Upper lobe of left lung (tissue), 4 donors: Measurements from ENCODE around the gene FRMPD4.

Experiments
- CTCF ChIP-seq, 6 experiments: fragments of 450-650 bp in 4 of 6; fragments of 200-600 bp in 2 of 6; sonication (generic) in 2 of 6; IDR thresholded peaks; one replicate each; pipeline ENCODE4 v1.5.1; 2016 to 2019; ENCODE audit warnings: antibody characterized with exemption in 6 of 6
- EP300 ChIP-seq, 4 donors: sonication (generic); formaldehyde crosslinking; IDR thresholded peaks; one replicate each; pipeline ENCODE4 v1.5.1; 2017; ENCODE audit warnings: antibody characterized with exemption in 4 of 4, control low read depth in 2 of 4
- POLR2A ChIP-seq, 4 donors: fragments of 450-650 bp; IDR thresholded peaks; one replicate each; pipeline ENCODE4 v1.5.1; 2016 to 2017; ENCODE audit warnings: antibody characterized with exemption in 4 of 4, mild to moderate bottlenecking in 2 of 4
- POLR2AphosphoS5 ChIP-seq, 2 donors: sonication (generic); formaldehyde crosslinking; IDR thresholded peaks; one replicate each; pipeline ENCODE4 v1.5.1; 2017; ENCODE audit warnings: antibody characterized with exemption in 2 of 2

- no peak for TF ChIP-seq CTCF (IDR thresholded peaks at IDR 0.05)
- TF ChIP-seq POLR2A (IDR thresholded peaks at IDR 0.05) = no peak
- no peak for TF ChIP-seq EP300 (IDR thresholded peaks at IDR 0.05)
- TF ChIP-seq POLR2AphosphoS5 (IDR thresholded peaks at IDR 0.05) = no peak
Measured at GRCh38 chrX:12716574-12716973, 578.3 kb downstream of the FRMPD4 start.
